HG02970 (cell line): Measurements from ENCODE around the gene TMEM273.

Experiments used
- ATAC-seq: cut with Tn5 transposase; IDR thresholded peaks from one replicate; pipeline ENCODE4 v1.9.1; 2021; ENCODE audit warnings: mild to moderate bottlenecking, moderate library complexity, moderate number of reproducible peaks; ENCODE audit not compliant: unreplicated experiment, low FRiP score

The TMEM273 gene

DNA sequence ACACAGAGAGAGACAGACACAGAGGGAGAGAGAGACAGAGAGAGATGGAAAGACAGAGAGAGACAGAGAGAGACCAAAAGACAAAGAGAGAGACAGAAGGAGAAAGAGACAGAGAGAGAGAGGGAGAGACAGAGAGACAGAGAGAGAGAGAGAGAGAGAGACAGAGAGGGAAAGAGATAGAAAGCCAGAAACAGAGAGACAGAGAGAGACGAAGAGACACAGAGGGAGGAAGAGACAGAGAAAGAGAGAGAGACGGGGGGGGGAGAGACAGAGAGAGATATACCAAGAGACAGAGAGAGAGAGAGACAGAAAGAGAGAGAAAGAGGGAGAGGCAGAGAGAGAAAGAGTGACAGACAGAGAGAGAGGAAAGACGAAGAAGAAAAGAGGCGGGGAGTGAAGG lies 83.1 kb downstream of the TMEM273 start:
- ATAC-seq = no peak
